Esophagus muscularis mucosa (tissue), 3 donors: ENCODE measurements around the gene S1PR3.

Experiments
- CTCF ChIP-seq, 3 experiments: fragments of 200-600 bp in 2 of 3; fragments of 450-650 bp in 1 of 3; sonication (generic) in 2 of 3; IDR thresholded peaks; one replicate each; pipeline ENCODE4 v1.5.1; 2017 to 2019; ENCODE audit warnings: antibody characterized with exemption in 3 of 3, mild to moderate bottlenecking in 2 of 3, moderate library complexity in 1 of 3
- POLR2A ChIP-seq: fragments of 450-650 bp; IDR thresholded peaks from one replicate; pipeline ENCODE4 v1.6.1; 2017; ENCODE audit warnings: antibody characterized with exemption, moderate library complexity, mild to moderate bottlenecking, low read depth

GRCh38 chr9:89002987-89003386 lies 11.7 kb downstream of the S1PR3 start:
- TF ChIP-seq CTCF (IDR thresholded peaks at IDR 0.05) (no peak), POLR2A (no peak)
